HEK293 (cell line): ENCODE data around the gene TM2D1.

Experiments used
- CTCF ChIA-PET: fragments of 350-600 bp; formaldehyde crosslinking; extraction: SDS; loops from one replicate; lab custom pipeline; 2021; ENCODE audit warnings: antibody characterized with exemption; lab: Yijun Ruan, JAX
- POLR2A ChIA-PET: fragments of 300-600 bp; formaldehyde crosslinking; extraction: SDS; loops from one replicate; lab custom pipeline; 2020; ENCODE audit warnings: antibody characterized with exemption, inconsistent platforms; lab: Yijun Ruan, JAX
- H3K27ac ChIP-seq: fragments of 200-500 bp; sonication (Bioruptor generic); 2 replicates; pipeline ENCODE4 v1.5.1; 2014; ENCODE audit warnings: low read depth, low read length, control low read depth, inconsistent platforms; ENCODE audit errors: extremely low read depth
- H3K36me3 ChIP-seq, 2 experiments: fragments of 200-500 bp in 1 of 2; sonication (Bioruptor generic) in 1 of 2; 1 replicate in 1 of 2; 2 replicates in 1 of 2; pipeline ENCODE4 v1.5.1; 2014 to 2017; ENCODE audit warnings: inconsistent platforms in 2 of 2, low read length in 2 of 2; ENCODE audit not compliant: control insufficient read depth in 2 of 2, insufficient read depth in 1 of 2
- H3K4me1 ChIP-seq: fragments of 200-500 bp; sonication (Bioruptor generic); 2 replicates; pipeline ENCODE4 v1.5.1; 2014; ENCODE audit warnings: mild to moderate bottlenecking, low read length, inconsistent platforms; ENCODE audit not compliant: control insufficient read depth, insufficient read depth
- H3K4me3 ChIP-seq: 2 replicates; pipeline ENCODE4 v1.5.1; 2011; ENCODE audit warnings: low read depth, mild to moderate bottlenecking, control low read depth, low read length, moderate library complexity
- H3K9me3 ChIP-seq: fragments of 200-500 bp; sonication (Bioruptor generic); 2 replicates; pipeline ENCODE4 v1.5.1; 2014; ENCODE audit warnings: low read depth, low read length, inconsistent platforms; ENCODE audit not compliant: control insufficient read depth, insufficient read depth
- ATF2 ChIP-seq: fragments of 450-650 bp; formaldehyde crosslinking; IDR thresholded peaks from 2 replicates; pipeline ENCODE4 v1.5.1; 2016; ENCODE audit warnings: missing biosample characterization, missing genetic modification characterization, low read depth
- HOXD13 ChIP-seq: sonication (generic); formaldehyde crosslinking; IDR thresholded peaks from 2 replicates; pipeline ENCODE4 v1.8.0; 2022; ENCODE audit warnings: missing genetic modification reagents, borderline replicate concordance
- IKZF3 ChIP-seq: fragments of 450-650 bp; IDR thresholded peaks from 2 replicates; pipeline ENCODE4 v1.5.0; 2018; ENCODE audit warnings: missing biosample characterization, mild to moderate bottlenecking, missing genetic modification characterization, moderate library complexity
- KLF9 ChIP-seq: fragments of 450-650 bp; formaldehyde crosslinking; IDR thresholded peaks from 2 replicates; pipeline ENCODE4 v1.5.1; 2016; ENCODE audit warnings: missing biosample characterization, missing genetic modification characterization, low read depth
- PBX3 ChIP-seq: sonication (generic); formaldehyde crosslinking; IDR thresholded peaks from 2 replicates; pipeline ENCODE4 v1.8.1; 2022; ENCODE audit warnings: mild to moderate bottlenecking, moderate library complexity, missing genetic modification reagents
- REPIN1 ChIP-seq: fragments of 450-650 bp; formaldehyde crosslinking; IDR thresholded peaks from 2 replicates; pipeline ENCODE4 v1.5.1; 2017; ENCODE audit warnings: missing biosample characterization, missing genetic modification characterization, low read depth
- SCRT1 ChIP-seq: fragments of 450-650 bp; formaldehyde crosslinking; IDR thresholded peaks from 2 replicates; pipeline ENCODE4 v1.5.1; 2016; ENCODE audit warnings: missing biosample characterization, missing genetic modification characterization, borderline replicate concordance
- ZNF121 ChIP-seq: fragments of 450-650 bp; formaldehyde crosslinking; IDR thresholded peaks from 2 replicates; pipeline ENCODE4 v1.5.1; 2016; ENCODE audit warnings: missing biosample characterization, missing genetic modification characterization
- ZNF132 ChIP-seq: fragments of 450-650 bp; formaldehyde crosslinking; IDR thresholded peaks from 2 replicates; pipeline ENCODE4 v1.5.1; 2017; ENCODE audit warnings: missing biosample characterization, missing genetic modification characterization, borderline replicate concordance
- ZNF138 ChIP-seq: fragments of 450-650 bp; formaldehyde crosslinking; IDR thresholded peaks from 2 replicates; pipeline ENCODE4 v1.5.1; 2016; ENCODE audit warnings: missing biosample characterization, missing genetic modification characterization, borderline replicate concordance
- ZNF148 ChIP-seq: fragments of 450-650 bp; formaldehyde crosslinking; IDR thresholded peaks from 2 replicates; pipeline ENCODE4 v1.5.0; 2017; ENCODE audit warnings: missing biosample characterization, missing genetic modification characterization, borderline replicate concordance
- ZNF214 ChIP-seq: fragments of 450-650 bp; formaldehyde crosslinking; IDR thresholded peaks from 2 replicates; pipeline ENCODE4 v1.5.1; 2017; ENCODE audit warnings: missing biosample characterization, mild to moderate bottlenecking, missing genetic modification characterization, borderline replicate concordance
- ZNF221 ChIP-seq: fragments of 450-650 bp; formaldehyde crosslinking; IDR thresholded peaks from 2 replicates; pipeline ENCODE4 v1.5.1; 2017; ENCODE audit warnings: missing biosample characterization, missing genetic modification characterization, borderline replicate concordance
- ZNF248 ChIP-seq: fragments of 450-650 bp; formaldehyde crosslinking; IDR thresholded peaks from 2 replicates; pipeline ENCODE4 v1.5.1; 2017; ENCODE audit warnings: missing biosample characterization, missing genetic modification characterization
- ZNF354C ChIP-seq: fragments of 450-650 bp; formaldehyde crosslinking; IDR thresholded peaks from 2 replicates; pipeline ENCODE4 v1.5.1; 2016; ENCODE audit warnings: missing biosample characterization, missing genetic modification characterization, low read depth, borderline replicate concordance
- ZNF488 ChIP-seq: fragments of 450-650 bp; formaldehyde crosslinking; IDR thresholded peaks from 2 replicates; pipeline ENCODE4 v1.5.1; 2016; ENCODE audit warnings: missing biosample characterization, missing genetic modification characterization
- ZNF548 ChIP-seq: fragments of 450-650 bp; formaldehyde crosslinking; IDR thresholded peaks from 2 replicates; pipeline ENCODE4 v1.5.1; 2016; ENCODE audit warnings: missing biosample characterization, missing genetic modification characterization
- ZNF580 ChIP-seq: fragments of 450-650 bp; formaldehyde crosslinking; IDR thresholded peaks from 2 replicates; pipeline ENCODE4 v1.5.1; 2016; ENCODE audit warnings: missing biosample characterization, missing genetic modification characterization
- ZNF670 ChIP-seq: fragments of 450-650 bp; formaldehyde crosslinking; IDR thresholded peaks from 2 replicates; pipeline ENCODE4 v1.5.1; 2016; ENCODE audit warnings: missing biosample characterization, missing genetic modification characterization, low read depth
- ZSCAN5A ChIP-seq: fragments of 450-650 bp; formaldehyde crosslinking; IDR thresholded peaks from 2 replicates; pipeline ENCODE4 v1.5.1; 2016; ENCODE audit warnings: missing biosample characterization, missing genetic modification characterization

Gene TM2D1

GRCh38 chr1:61740751-61741700 is 16.1 kb upstream of the TM2D1 start:
- POLR2A ChIA-PET = no interaction called here
- peak overlapping the region; percentile 81 for H3K4me3 ChIP-seq
- TF ChIP-seq ZNF121 (tag by site-specific recombination) (0 out of 2 replicates have a peak, but pooled peaks have one; percentile 20), ZNF138 (tag by site-specific recombination) (no peak)
- peaks cover 6% of the 10 kb centered on the region for H3K4me1 ChIP-seq
- no peaks in the 10 kb centered on the region for H3K9me3 ChIP-seq
- H3K27ac ChIP-seq = peak overlapping the region; percentile 92; the same call in 1 of the 2 replicates
- CTCF ChIA-PET = no interaction called here
- no peaks in the 10 kb centered on the region for H3K36me3 ChIP-seq

- CTCF ChIA-PET = no interaction called here
These were observed 7.8 kb upstream of the TM2D1 start for GRCh38 chr1:61732726-61733125.

More at GRCh38 chr1:61732726-61733125, 7.8 kb upstream of the TM2D1 start:
- Histone ChIP-seq H3K4me1 (no peaks in the 10 kb centered on the region; the same call in 1 of the 2 replicates), H3K27ac (no peak overlapping the region), H3K9me3 (no peaks in the 10 kb centered on the region), H3K36me3 (no peaks in the 10 kb centered on the region), H3K4me3 (no peak overlapping the region)
- POLR2A ChIA-PET = no interaction called here
- TF ChIP-seq ZNF248 = no peak
- TF ChIP-seq PBX3 = no peak
- no peak for TF ChIP-seq IKZF3
- TF ChIP-seq REPIN1 = no peak
- no peak for TF ChIP-seq ZNF548 (tag by site-specific recombination)
- no peak for TF ChIP-seq ZNF221 (tag by site-specific recombination)
- TF ChIP-seq HOXD13 (CRISPR knock-in tag) = no peak
- TF ChIP-seq ZNF148 = no peak
- TF ChIP-seq ZNF354C (tag by site-specific recombination) = no peak
- no peak for TF ChIP-seq ZNF580
- TF ChIP-seq ZNF132 = no peak
- no peak for TF ChIP-seq ZSCAN5A (tag by site-specific recombination)
- TF ChIP-seq ATF2 (tag by site-specific recombination) = no peak
- no peak for TF ChIP-seq SCRT1
- TF ChIP-seq ZNF214 (tag by site-specific recombination) = no peak
- TF ChIP-seq KLF9 (tag by site-specific recombination) = no peak
- no peak for TF ChIP-seq ZNF670 (tag by site-specific recombination)
- TF ChIP-seq ZNF488 (tag by site-specific recombination) = no peak
